Fibroblast of skin of back (primary cell): ENCODE data around the gene PRPF40A.

ENCODE experiments used
- DNase-seq: peaks from one replicate; pipeline ENCODE4 v3.0.0-alpha.2; 2013

The PRPF40A gene

GRCh38 chr2:152649997-152650396 lies 67.3 kb downstream of the PRPF40A start:
- DNase-seq: no peak

- DNase-seq: peak; percentile 7
These were observed 68.9 kb downstream of the PRPF40A start for GRCh38 chr2:152648336-152648735.

GRCh38 chr2:152647552-152647951 lies 69.7 kb downstream of the PRPF40A start:
- DNase-seq: peak; percentile 9

GRCh38 chr2:152646775-152647174 lies 70.5 kb downstream of the PRPF40A start:
- DNase-seq: peak; percentile 90

- DNase-seq: no peak
These were observed 71.0 kb downstream of the PRPF40A start for GRCh38 chr2:152646264-152646663.

- DNase-seq: no peak
These were observed 72.9 kb downstream of the PRPF40A start for GRCh38 chr2:152644189-152644873.

GRCh38 chr2:152638590-152638989 lies 78.7 kb downstream of the PRPF40A start:
- DNase-seq: no peak

- DNase-seq: no peak
These were observed 79.2 kb downstream of the PRPF40A start for GRCh38 chr2:152638056-152638455.

- no peak for DNase-seq
These were observed 80.0 kb downstream of the PRPF40A start for GRCh38 chr2:152637251-152637650.

GRCh38 chr2:152635635-152636298 lies 81.5 kb downstream of the PRPF40A start:
- DNase-seq: peak; percentile 54

- DNase-seq: peak; percentile 35
These were observed 84.5 kb downstream of the PRPF40A start for GRCh38 chr2:152632736-152633135.

- no peak for DNase-seq
These were observed 86.8 kb downstream of the PRPF40A start for GRCh38 chr2:152630466-152630865.

GRCh38 chr2:152629202-152629601 lies 88.1 kb downstream of the PRPF40A start:
- DNase-seq: no peak

GRCh38 chr2:152627351-152627957 lies 89.8 kb downstream of the PRPF40A start:
- peak; percentile 50 for DNase-seq

GRCh38 chr2:152626911-152627339 lies 90.3 kb downstream of the PRPF40A start:
- no peak for DNase-seq

- no peak for DNase-seq
These were observed 92.5 kb downstream of the PRPF40A start for GRCh38 chr2:152624805-152625204.

GRCh38 chr2:152623775-152624174 lies 93.5 kb downstream of the PRPF40A start:
- no peak for DNase-seq

- DNase-seq: no peak
These were observed 94.1 kb downstream of the PRPF40A start for GRCh38 chr2:152623076-152623740.

GRCh38 chr2:152622219-152622618 lies 95.0 kb downstream of the PRPF40A start:
- DNase-seq: no peak

- no peak for DNase-seq
These were observed 96.3 kb downstream of the PRPF40A start for GRCh38 chr2:152620985-152621384.

- DNase-seq: no peak
These were observed 97.1 kb downstream of the PRPF40A start for GRCh38 chr2:152620208-152620607.

- DNase-seq: no peak
These were observed 99.1 kb downstream of the PRPF40A start for GRCh38 chr2:152618193-152618564.

GRCh38 chr2:152617456-152618192 lies 99.6 kb downstream of the PRPF40A start:
- DNase-seq: peak; percentile 35
